GM19452 (cell line): ENCODE measurements around the gene DNAJC13.

Experiments used
- ATAC-seq: cut with Tn5 transposase; IDR thresholded peaks from one replicate; pipeline ENCODE4 v1.9.1; 2021; ENCODE audit not compliant: unreplicated experiment

The DNAJC13 gene

DNA sequence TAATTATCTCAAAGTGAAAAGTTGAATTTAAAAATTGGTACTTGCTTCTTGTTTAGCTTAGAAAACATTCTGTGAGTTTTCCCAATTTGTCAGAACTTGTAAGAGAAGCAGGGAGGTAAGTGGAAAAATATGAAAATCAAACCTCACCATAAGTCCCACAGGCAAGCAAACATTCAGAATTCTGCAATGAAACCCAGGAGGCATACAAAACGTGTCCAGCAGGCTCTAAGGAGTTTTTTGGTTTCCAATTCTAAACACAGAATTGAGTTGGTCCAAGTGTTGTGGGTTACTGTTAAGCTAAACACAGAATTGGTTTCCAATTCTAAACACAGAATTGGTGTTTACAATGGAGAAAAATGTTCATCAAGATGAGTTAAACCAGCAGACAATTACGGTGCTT lies 152.7 kb downstream of the DNAJC13 start:
- no peak for ATAC-seq

DNA sequence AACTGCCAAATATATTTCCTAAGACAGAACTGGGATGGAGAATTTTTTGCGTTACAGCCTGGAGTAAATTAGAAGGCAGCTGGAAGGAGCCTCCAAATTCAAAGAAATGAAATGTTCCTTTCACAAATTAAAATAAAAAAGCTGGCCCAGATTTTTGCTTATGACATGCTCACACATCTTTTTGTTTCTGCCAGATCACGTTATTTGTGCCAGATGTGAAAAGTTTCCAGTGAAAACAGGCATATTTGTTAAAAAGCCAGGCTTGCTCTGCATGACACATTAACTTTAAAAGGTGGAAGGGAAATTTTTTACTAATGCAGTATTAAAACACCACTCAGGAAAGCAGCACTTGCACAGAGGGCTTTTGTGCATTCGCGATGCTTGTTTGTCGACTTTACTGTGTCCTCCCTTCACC lies 156.5 kb downstream of the DNAJC13 start:
- ATAC-seq = no peak

DNA sequence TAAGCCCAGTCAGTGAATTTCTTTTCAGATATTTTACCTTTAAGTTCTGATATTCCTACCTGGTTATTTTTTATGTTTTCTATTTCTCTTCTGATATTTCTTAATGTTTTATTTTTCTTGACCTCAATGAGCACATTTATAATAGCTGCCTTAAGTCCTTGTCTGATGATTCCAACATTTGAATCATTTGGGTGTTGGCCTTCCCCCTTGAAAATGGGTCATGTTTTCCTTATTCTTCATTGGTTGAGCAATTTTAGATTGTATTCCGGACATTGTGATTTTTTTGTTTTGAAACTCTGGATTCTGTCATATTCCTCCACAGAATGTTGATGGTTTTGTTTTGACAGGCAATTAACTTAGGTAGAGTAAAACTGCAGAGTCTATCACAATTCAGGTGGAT lies 170.1 kb downstream of the DNAJC13 start:
- no peak for ATAC-seq
